Measurements from ENCODE around the gene FBXW7.

GRCh38 chr4:152299553-152299952, 236.3 kb downstream of the FBXW7 start:
- TF ChIP-seq CTCF (conservative IDR thresholded peaks at IDR 0.05 in 1 of 2, IDR thresholded peaks at IDR 0.05 in 1 of 2; ENCODE audit: extremely low read depth in 1 of 2, insufficient read depth in 1 of 2, low read depth in 1 of 2, low read length in 2 of 2) (no peak), EZH2 (IDR thresholded peaks at IDR 0.05; ENCODE audit: borderline replicate concordance, low read length) (no peak)
